Measurements from ENCODE around the gene EEF1A1.
"Not testable (repeated sequence)": the region's sequence is repeated elsewhere in the genome, so short reads cannot be mapped to it uniquely, and the experiment has no call there.

Gene EEF1A1

DNA sequence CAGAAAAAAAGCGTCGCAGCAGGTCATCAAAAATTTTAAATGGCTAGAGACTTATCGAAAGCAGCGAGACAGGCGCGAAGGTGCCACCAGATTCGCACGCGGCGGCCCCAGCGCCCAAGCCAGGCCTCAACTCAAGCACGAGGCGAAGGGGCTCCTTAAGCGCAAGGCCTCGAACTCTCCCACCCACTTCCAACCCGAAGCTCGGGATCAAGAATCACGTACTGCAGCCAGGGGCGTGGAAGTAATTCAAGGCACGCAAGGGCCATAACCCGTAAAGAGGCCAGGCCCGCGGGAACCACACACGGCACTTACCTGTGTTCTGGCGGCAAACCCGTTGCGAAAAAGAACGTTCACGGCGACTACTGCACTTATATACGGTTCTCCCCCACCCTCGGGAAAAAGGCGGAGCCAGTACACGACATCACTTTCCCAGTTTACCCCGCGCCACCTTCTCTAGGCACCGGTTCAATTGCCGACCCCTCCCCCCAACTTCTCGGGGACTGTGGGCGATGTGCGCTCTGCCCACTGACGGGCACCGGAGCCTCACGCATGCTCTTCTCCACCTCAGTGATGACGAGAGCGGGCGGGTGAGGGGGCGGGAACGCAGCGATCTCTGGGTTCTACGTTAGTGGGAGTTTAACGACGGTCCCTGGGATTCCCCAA, at the start of gene EEF1A1:
Gene EEF1A1, minus strand, starts transcription at position 345 of the 663 bp plus-strand sequence. CDS start 1,006 bp downstream, outside the sequence.
- peak; percentile 98 for DNase-seq (ENCODE audit: low read depth)

DNA sequence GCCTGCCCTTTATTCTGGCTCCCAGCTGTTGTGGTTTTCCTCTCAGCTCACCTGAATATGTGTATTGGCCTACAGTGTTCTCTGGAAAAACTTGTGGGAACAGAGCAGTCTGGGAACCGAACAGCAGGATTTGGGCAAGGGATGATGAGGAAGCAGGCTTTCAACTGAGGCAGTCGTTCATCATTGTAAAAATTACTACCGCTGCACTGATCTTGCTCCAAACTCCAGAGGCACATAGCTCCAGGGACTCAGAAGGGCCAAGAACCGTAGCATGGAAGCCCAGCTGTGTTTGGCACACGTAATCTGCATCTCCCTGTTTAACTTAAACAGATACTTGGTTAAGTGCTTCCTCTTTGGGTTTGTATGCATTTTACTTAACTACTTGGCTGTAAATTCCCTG, 48.3 kb upstream of the EEF1A1 start:
- no peak for DNase-seq (ENCODE audit: low read depth)

DNA sequence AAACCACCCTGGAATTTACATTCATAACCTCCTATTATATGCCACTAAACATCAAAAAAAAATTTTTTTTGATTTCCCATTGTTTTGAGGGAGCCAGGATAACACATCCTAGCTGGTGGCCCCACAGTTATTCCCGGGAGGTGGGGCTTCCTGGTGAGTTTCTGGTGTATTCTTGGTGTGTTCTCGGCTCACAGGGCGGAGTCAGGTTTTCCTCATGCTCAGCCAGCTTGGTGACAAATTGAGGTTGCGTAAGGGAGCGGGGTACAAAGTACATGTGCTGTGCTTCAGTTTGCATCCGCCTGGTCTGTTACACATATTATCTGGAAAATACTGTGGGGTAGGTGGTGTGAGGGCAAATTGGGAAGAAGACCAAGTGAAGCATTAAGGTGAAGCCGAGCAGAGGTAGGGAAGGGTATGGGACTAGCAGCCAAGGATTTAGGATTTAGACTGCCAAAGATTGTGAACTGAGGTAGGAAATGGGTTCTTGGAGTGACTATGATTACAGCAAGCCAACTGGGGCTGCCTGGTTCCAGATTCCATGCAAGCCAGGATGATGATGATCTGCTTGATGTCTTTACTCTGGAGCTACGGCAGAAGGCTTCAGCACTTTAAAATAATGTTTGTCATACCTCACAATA, 46.2 kb upstream of the EEF1A1 start:
- no peak for DNase-seq (ENCODE audit: low read depth)

DNA sequence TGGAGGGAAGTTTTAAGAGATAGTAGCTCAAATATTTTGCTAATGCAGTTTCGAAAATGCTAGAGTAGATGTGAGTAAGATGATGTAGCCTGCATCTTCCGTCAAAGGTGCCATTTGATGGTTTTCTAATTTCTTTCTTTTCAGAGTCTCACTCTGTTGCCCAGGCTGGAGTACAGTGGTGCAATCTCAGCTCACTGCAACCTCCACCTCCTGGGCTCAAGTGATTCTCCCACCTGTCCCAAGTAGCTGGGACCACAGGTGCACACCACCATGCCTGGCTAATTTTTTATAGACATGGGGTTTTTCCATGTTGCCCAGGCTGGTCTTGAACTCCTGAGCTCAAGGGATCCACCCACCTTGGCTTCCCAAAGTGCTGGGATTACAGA, 45.6 kb upstream of the EEF1A1 start:
- not testable (repeated sequence) for DNase-seq (ENCODE audit: low read depth)

DNA sequence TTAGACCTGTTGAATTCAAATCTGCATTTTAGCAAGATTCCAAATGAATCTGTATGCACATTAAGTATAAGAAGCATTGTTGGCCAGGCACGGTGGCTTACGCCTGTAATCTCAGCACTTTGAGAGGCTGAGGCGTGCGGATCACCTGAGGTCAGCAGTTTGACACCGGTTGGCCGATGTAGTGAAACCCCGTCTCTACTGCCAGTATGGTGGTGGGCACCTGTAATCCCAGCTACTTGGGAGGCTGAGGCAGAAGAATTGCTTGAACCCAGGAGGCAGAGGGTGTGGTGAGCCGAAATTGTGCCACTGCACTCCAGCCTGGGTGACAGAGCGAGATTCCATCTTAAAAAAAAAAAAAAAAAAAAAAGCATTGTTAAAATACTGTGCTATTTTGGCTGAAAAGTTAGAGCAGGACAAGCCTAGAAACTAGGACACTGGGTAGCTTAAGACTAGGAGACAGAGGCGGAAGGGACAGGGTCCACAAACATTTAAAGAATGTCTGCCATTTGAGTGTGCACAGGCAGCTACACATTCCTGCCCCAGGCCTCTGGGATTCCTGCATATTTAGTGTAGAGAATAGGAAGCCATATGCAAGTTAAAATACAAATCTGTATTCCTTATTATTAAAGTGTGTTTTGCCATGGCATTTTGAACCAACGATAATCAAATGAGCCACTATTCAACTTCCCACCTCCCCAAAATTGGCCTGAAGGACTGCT, 45.1 kb upstream of the EEF1A1 start:
- DNase-seq (ENCODE audit: low read depth), result no peak

DNA sequence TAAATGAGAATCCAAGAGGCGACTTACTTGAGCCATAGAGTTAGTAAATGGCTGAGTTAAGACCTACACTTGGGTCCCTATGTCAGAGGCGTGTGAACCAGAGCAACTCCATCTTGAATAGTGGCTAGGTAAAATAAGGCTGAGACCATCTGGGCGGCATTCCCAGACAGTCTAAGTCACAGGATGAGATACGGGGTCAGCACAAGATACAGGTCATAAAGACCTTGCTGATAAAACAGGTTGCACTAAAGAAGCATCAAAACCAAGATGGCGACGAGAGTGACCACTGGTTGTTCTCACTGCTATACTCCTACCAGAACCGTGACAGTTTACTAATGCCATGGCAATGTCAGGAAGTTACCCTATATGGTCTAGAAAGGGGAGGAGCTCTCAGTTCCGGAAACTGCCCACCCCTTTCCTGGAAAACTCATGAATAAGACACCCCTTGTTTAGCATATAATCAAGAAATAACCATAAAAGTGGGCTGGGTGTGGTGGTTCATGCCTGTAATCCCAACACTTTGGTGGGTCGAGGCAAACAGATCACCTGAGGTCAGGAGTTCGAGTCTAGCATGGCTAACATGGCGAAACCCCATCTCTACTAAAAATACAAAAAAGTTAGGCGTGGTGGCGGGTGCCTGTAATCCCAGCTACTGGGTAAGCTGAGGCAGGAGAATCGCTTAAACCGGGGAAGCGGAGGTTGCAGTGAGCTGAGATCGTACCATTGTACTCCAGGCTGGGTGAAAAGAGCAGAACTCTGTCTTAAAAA, 43.9 kb upstream of the EEF1A1 start:
- no peak for DNase-seq (ENCODE audit: low read depth)

DNA sequence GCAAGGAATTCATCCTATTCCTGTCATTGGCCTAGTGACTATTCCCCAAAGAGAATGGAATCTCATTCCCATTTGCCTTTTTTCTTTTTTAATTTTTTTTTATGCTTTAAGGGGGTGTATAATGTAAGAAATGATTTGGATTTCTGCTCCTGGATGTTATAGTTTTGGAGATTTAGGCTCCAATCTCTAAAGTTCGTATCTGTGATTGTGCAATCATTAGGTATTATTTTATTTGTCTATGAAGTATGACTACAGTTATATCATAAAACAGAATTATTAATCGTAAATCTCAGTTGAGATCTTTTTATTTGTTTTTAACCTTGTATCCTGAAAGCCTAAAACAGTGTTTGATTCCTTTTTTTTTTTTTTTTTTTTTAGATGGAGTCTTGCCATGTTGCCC, 41.7 kb upstream of the EEF1A1 start:
- DNase-seq (ENCODE audit: low read depth), result no peak

DNA sequence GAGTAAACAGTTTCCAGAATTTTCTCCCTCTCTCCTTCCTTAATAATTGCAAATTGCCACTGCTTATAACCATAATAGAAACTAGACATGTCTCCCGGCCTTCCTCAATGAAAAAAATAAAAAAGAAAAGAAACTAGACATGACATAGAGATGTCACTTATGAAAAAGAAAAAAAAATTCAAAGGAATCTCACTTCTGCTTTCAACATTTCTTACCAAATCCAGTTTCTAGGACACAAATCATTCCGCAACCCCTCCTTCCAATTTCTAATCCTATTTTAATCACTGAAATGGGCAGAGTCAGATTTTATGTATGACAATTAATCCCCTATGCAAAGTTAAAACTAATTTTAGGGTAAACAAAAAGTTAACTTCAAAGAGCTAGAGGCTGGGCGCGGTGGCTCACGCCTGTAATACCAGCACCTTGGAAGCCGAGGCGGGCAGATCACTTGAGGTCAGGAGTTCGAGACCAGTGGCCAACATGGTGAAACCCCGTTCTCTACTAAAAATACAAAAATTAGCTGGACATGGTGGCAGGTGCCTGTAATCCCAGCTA, 40.1 kb upstream of the EEF1A1 start:
- no peak for DNase-seq (ENCODE audit: low read depth)

DNA sequence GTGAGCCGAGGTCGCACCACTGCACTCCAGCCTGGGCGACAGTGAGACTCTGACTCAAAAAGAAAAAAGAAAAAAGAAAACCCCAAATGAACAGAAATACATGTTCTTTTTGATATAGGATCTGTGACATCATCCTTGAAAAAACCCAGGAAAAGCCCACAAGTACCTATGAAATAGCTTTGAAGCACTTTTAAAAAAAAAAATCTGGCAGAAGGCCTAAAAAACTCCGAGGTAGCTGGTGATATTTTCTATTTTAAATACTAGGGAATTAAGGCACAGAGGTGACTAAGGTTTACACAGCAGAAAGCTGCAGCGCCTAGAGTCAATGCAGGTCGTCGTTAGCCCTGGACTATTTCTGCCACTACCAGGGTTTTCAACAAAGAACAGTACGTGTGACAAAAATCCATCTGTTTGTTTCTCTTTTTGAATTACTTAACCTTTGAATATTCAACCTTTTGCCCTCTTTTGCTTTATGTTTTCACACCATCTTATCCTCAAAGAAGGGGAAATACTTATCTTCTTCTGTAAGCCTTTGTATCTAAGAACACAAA, 39.4 kb upstream of the EEF1A1 start:
- no peak for DNase-seq (ENCODE audit: low read depth)

DNA sequence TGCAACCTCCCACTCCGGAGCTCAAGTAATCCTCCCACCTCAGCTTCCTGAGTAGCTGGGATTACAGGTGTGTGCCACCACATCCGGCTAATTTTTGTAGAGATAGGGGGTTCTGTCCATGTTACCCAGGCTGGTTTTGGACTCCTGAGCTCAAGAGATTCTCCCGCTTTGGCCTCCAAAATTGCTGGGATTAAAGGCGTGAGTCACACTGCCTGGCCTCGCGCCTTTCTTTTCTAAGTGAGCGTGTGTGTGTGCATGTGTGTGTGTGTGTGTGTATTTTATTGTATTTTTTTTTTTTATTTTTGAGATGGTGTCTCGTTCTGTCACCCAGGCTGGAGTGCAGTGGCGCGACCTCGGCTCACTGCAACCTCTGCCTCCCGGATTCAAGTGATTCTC, 38.6 kb upstream of the EEF1A1 start:
- DNase-seq (ENCODE audit: low read depth), result not testable (repeated sequence)

DNA sequence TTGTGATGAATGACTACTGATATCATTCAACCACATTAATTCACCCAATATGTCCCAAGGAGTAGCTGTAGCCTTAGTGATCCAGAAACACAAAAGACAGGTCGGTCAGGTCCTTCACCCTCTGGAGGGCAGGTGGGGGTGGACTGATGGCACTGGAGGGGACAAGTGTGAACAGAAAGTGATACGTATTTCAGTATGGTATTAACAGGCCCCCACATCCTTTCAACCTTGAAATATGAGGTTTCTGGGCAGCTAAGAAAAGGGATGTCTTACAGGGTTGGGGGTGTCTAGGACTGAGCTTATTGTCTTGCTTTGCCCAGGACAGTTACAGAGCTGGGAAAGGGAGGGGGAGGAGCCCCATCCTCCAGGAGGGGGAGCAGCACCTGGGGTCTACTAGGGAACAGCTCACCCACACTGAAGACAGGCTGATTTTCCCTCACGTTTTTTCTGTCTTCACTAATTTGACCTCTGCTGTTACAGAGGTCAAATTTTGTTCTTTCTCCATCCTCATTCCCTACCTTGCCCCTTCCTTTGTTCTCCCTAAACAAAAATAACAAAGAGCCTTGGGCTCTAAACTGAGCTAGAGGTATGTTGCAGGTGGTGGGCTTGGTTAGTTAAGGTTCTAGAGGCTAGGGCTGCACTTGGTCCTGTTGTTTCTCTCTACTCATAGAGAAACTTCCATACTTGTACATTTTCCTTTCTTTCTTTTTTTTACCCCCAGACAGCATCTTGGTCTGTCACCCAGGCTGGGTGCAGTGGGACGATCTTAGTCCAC, 38.0 kb upstream of the EEF1A1 start:
- no peak for DNase-seq (ENCODE audit: low read depth)

DNA sequence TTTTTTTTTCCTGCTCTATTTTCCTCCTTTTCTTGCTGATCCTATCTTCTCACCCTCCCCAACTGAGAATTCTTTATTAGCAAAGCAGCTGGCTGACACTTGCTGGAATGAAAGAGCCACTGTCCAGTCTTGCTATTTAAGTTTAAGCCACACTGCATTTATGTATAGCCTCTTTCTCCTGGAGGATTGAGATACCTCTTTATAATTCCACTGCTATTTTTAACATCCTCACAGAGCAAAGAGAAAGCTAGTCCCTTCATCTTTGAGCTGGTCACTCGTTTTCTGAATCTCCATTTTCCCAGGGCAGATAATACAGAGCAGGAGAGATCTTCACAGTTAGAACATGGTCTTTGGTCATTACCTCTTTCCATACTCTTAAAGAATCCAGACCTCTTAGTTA, 36.0 kb upstream of the EEF1A1 start:
- DNase-seq (ENCODE audit: low read depth), result no peak

DNA sequence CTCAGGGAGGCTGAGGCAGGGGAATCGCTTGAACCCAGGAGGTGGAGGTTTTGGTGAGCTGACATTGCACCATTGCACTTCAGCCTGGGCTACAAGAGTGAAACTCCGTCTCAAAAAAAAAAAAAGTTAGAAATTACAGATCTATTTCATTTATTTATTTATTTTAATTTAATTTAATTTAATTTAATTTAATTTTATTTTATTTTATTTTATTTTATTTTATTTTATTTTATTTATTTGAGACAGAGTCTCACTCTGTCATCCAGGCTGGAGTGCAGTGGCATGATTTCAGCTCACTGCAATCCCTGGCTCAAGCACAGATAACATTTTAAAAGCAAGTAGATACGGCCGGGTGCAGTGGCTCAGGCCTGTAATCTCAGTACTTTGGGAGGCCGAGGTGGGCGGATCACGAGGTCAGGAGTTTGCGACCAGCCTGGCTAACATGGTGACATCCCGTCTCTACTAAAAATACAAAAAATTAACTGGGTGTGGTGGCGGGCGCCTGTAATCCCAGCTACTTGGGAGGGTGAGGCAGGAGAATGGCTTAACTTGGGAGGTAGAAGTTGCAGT, 34.6 kb upstream of the EEF1A1 start:
- DNase-seq (ENCODE audit: low read depth), result not testable (repeated sequence)

DNA sequence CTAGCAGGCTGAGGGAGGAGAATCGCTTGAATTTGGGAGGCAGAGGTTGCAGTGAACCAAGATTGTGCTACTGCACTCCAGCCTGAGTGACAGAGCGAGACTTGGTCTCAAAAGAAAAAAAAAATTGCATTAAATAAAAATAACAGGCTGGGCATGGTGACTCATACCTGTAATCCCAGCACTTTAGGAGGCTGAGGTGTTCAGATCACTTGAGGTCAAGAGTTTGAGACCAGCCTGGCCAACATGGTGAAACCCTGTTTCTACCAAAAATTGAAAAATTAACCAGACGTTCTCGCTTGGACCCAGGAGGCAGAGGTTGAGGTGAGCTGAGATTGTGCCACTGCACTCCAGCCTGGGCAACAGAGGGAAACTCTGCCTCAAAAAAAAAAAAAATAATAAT, 30.3 kb upstream of the EEF1A1 start:
- not testable (repeated sequence) for DNase-seq (ENCODE audit: low read depth)

DNA sequence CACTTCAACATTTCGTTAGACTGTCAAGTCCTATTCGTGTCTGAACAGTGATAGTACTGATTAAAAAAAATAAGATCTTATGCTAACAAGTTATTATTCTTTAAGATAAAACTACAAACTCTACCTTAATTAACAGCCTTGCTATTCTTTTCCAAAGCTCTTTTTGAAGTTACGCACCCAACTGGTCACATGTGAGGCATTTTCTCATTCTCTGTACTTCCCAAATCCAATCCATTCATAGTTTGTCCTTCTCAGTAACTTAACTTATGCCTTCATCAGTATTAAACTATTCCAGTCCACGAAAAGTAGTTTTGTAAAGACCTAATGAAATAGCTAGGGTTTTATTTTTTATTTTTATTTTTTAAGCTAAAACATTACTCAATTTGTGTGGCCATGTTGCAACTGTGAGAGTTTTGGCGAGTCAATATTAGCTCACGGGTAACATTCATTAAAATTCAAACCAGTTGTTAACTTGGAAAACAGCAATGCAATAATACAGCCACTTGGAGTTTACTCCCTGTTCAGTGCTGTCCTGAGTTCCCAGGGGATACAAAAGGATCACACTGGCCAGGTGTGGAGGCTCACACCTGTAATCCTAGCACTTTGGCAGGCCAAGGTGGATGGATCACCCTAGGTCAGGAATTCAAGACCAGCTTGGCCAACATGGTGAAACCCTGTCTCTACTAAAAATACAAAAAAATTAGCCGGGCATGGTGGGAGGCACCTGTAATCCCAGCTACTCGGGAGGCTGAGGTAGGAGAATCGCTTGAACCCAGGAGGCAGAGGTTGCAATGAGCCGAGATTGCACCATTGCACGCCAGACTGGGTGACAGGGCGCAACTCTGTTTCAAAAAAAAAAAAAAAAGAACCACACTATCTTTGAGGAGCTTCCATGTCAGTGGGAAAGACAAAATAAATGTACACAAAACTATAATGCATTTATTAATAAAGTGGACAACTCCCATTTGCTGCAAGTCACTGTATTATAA, 27.9 kb upstream of the EEF1A1 start:
- no peak for DNase-seq (ENCODE audit: low read depth)

DNA sequence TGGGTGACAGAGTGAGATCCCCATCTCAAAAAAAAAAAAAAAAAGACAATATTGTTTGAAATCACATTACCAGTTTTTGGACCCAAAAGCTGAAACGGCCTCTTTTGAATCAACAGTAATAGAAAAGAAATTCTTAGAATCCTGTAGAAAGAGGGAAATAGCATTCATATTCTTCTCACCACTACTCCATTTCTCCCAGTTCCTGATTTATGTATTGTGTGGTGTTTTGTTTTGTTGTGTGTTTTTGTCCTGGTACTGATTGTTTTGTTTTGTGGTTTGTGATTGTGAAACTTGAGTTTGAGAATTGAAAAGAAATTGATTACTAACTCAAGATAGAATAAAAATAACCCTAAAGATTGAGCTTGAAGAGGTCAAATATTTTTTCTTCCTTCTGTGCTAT, 26.2 kb upstream of the EEF1A1 start:
- DNase-seq (ENCODE audit: low read depth), result no peak

DNA sequence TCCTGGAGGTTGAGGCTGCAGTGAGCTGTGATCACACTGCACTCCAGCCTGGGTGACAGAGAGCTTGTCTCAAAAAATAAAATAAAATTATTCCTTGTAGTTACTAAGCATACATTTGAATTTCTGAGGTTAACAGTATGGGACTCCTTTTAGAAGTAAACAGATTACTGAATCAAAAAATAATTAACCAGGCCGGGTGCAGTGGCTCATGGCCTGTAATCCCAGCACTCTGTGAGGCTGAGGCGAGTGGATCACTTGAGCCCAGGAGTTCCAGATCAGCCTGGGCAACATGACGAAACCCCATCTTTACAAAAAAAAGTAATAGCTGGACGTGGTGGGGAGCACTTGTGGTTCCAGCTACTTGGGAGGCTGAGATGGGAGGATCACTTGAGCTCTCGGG, 22.1 kb upstream of the EEF1A1 start:
- DNase-seq (ENCODE audit: low read depth), result no peak

DNA sequence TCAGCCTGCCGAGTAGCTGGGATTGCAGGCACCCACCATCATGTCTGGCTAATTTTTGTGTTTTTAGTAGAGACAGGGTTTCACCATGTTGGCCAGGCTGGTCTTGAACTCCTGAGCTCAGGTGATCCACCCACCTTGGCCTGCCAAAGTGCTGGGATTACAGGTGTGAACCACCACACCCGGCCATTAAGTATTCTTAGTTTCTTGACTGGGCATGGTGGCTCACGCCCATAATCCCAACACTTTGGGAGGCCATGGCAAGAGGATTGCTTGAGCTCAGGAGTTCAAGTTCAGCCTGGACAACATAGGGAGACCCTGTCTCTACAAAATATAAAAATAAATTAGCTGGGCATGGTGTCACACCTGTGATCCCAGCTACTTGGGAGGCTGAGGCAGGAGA, 21.6 kb upstream of the EEF1A1 start:
- DNase-seq (ENCODE audit: low read depth), result not testable (repeated sequence)

DNA sequence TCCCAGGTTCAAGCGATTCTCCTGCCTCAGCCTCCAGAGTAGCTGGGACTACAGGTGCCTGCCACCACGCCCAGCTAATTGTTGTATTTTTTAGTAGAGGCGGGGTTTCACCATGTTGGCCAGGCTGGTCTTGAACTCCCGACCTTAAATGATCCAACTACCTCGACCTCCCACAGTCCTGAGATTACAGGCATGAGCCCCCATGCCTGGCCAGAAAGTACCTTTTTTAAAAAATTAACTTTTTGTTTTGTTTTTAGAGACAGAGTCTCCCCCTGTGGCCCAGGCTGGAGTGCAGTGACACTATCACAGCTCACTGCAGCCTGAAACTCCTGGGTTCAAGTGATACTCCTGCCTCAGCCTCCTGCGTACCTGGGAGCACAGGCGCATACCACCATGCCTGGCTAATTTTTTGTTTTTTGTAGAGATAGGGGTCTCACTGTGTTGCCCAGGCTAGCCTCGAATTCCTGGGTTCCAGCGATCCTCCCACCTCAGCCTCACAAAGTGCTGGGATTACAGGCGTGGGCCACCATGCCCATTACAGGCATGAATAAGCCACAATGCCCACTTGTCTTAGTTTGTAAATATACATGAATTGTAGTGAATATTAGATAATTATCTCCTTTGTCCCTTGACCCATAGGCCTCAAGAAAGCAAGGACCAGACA, 17.4 kb upstream of the EEF1A1 start:
- DNase-seq (ENCODE audit: low read depth), result no peak

All from HS-5 (cell line).